ENCODE data around the gene MSI2. TPM values are rescaled to one million over a fixed set of nuclear protein-coding genes. Genes with fewer than 3 reads are reported as not detected.

MSI2 gene
- total RNA-seq, 2 experiments from 2014 or later: 131 to 164 TPM

GRCh38 chr17:57276621-57277020 lies 20.3 kb downstream of the MSI2 start:
- Histone ChIP-seq H2AFZ (ENCODE audit: low read length) (no peak overlapping the region), H3K27ac (ENCODE audit: low read depth, low read length, poor library complexity, severe bottlenecking) (no peak overlapping the region), H3K79me2 (ENCODE audit: insufficient read depth, low read depth, low read length) (no peaks in the 10 kb centered on the region), H3K4me3 (ENCODE audit: low read depth, low read length, poor library complexity, severe bottlenecking) (no peak overlapping the region), H3K36me3 (ENCODE audit: insufficient read depth, low read length) (peaks cover 81% of the 10 kb centered on the region), H3K9me2 (ENCODE audit: insufficient read depth, low read length) (no peaks in the 10 kb centered on the region), H3K4me2 (ENCODE audit: low read length) (no peak overlapping the region), H4K20me1 (ENCODE audit: insufficient read depth, low read length) (no peaks in the 10 kb centered on the region), H3K9me3 (ENCODE audit: low read length) (no peaks in the 10 kb centered on the region), H3K4me1 (ENCODE audit: insufficient read depth, low read length, poor library complexity, severe bottlenecking) (peaks cover 2% of the 10 kb centered on the region)
- DNase-seq (ENCODE audit: low spot score): no peak
- no TSS peak for BruUV-seq (replicated peaks)
- ChIA-PET POLR2A (interaction anchor here (0.6 to 0.7 kb wide), 2 partner anchors 14 to 38 kb away, joined by 3 to 6 read pairs; no protein-coding TSS in a partner anchor), CTCF (ENCODE audit: unreplicated experiment) (no interaction called here)
- intact Hi-C loops (cut with micrococcal nuclease; ENCODE audit: unreplicated experiment): no loop called here
- TF ChIP-seq EZH2phosphoT487 (IDR thresholded peaks at IDR 0.05; ENCODE audit: borderline replicate concordance, low read depth, low read length): no peak
- no peak for TF ChIP-seq CTCF (conservative IDR thresholded peaks at IDR 0.05; ENCODE audit: low read length)

- Histone ChIP-seq H3K4me1 (ENCODE audit: insufficient read depth, low read length, poor library complexity, severe bottlenecking) (peaks cover 12% of the 10 kb centered on the region), H3K4me2 (ENCODE audit: low read length) (no peak overlapping the region), H4K20me1 (ENCODE audit: insufficient read depth, low read length) (no peaks in the 10 kb centered on the region), H3K36me3 (ENCODE audit: insufficient read depth, low read length) (peaks cover 77% of the 10 kb centered on the region), H2AFZ (ENCODE audit: low read length) (no peak overlapping the region), H3K27ac (ENCODE audit: low read depth, low read length, poor library complexity, severe bottlenecking) (no peak overlapping the region), H3K79me2 (ENCODE audit: insufficient read depth, low read depth, low read length) (no peaks in the 10 kb centered on the region), H3K9me3 (ENCODE audit: low read length) (no peaks in the 10 kb centered on the region), H3K4me3 (ENCODE audit: low read depth, low read length, poor library complexity, severe bottlenecking) (no peak overlapping the region), H3K9me2 (ENCODE audit: insufficient read depth, low read length) (no peaks in the 10 kb centered on the region)
- TF ChIP-seq EZH2phosphoT487 (IDR thresholded peaks at IDR 0.05; ENCODE audit: borderline replicate concordance, low read depth, low read length): no peak
- TF ChIP-seq CTCF (conservative IDR thresholded peaks at IDR 0.05; ENCODE audit: low read length): no peak
- DNase-seq (ENCODE audit: low spot score): no peak
- ChIA-PET CTCF (ENCODE audit: unreplicated experiment) (no interaction called here), POLR2A (interaction anchor here (0.6 kb wide), 1 partner anchor 30 kb away, joined by 3 read pairs; no protein-coding TSS in a partner anchor)
- intact Hi-C loops (cut with micrococcal nuclease; ENCODE audit: unreplicated experiment): no loop called here
- BruUV-seq (replicated peaks): no TSS peak
Observed at GRCh38 chr17:57277923-57278604, 21.7 kb downstream of the MSI2 start.

- no TSS peak for BruUV-seq (replicated peaks)
Observed at GRCh38 chr17:57278740-57279387, 22.5 kb downstream of the MSI2 start.

More at GRCh38 chr17:57278740-57279387, 22.5 kb downstream of the MSI2 start:
- CTCF ChIA-PET (ENCODE audit: unreplicated experiment): interaction anchor here (0.6 to 0.9 kb wide), 2 partner anchors 8 to 230 kb away, joined by 3 read pairs; no protein-coding TSS in a partner anchor
- peaks cover 75% of the 10 kb centered on the region for H3K36me3 ChIP-seq (ENCODE audit: insufficient read depth, low read length)
- TF ChIP-seq CTCF (conservative IDR thresholded peaks at IDR 0.05; ENCODE audit: low read length): no peak
- no peak for TF ChIP-seq EZH2phosphoT487 (IDR thresholded peaks at IDR 0.05; ENCODE audit: borderline replicate concordance, low read depth, low read length)
- intact Hi-C loops (cut with micrococcal nuclease; ENCODE audit: unreplicated experiment): no loop called here
- POLR2A ChIA-PET: interaction anchor here (0.6 to 1.0 kb wide), 2 partner anchors 27 to 31 kb away, joined by 3 read pairs; no protein-coding TSS in a partner anchor
- H3K4me2 ChIP-seq (ENCODE audit: low read length): no peak overlapping the region
- no peak overlapping the region for H2AFZ ChIP-seq (ENCODE audit: low read length)
- H3K4me1 ChIP-seq (ENCODE audit: insufficient read depth, low read length, poor library complexity, severe bottlenecking): peaks cover 14% of the 10 kb centered on the region
- H4K20me1 ChIP-seq (ENCODE audit: insufficient read depth, low read length): no peaks in the 10 kb centered on the region
- H3K9me3 ChIP-seq (ENCODE audit: low read length): no peaks in the 10 kb centered on the region
- H3K4me3 ChIP-seq (ENCODE audit: low read depth, low read length, poor library complexity, severe bottlenecking): no peak overlapping the region
- DNase-seq (ENCODE audit: low spot score): no peak
- H3K9me2 ChIP-seq (ENCODE audit: insufficient read depth, low read length): no peaks in the 10 kb centered on the region
- H3K79me2 ChIP-seq (ENCODE audit: insufficient read depth, low read depth, low read length): no peaks in the 10 kb centered on the region
- H3K27ac ChIP-seq (ENCODE audit: low read depth, low read length, poor library complexity, severe bottlenecking): no peak overlapping the region
